ENCODE results near the gene MAPK11. TPM values are rescaled to one million over a fixed set of nuclear protein-coding genes. Genes with fewer than 3 reads are reported as not detected.

Gene MAPK11
- total and polyA plus RNA-seq, 10 of the 15 experiments (the other 5 are each of a cell fraction or from before 2014, with no cell fraction given), result 0.05 to 12.8 (median 3.7) TPM

GRCh38 chr22:50271519-50271970 is 1.4 kb upstream of the MAPK11 start:
- H3K4me3 ChIP-seq, result peak overlapping the region; percentile 76
- RAD21 ChIA-PET (ENCODE audit: unreplicated experiment), result interaction anchor here (1.0 to 1.3 kb wide), 2 partner anchors 52 to 69 kb away, joined by 3 to 5 read pairs; no protein-coding TSS in a partner anchor
- H3K9ac ChIP-seq (ENCODE audit: control insufficient read depth, insufficient read depth, low read length), result no peak overlapping the region
- no peaks in the 10 kb centered on the region for H3K27me3 ChIP-seq (replicated peaks in 1 of 2; ENCODE audit: control insufficient read depth in 2 of 2, insufficient read depth in 2 of 2, low read length in 1 of 2)
- no TSS peak for BruUV-seq (replicated peaks)
- CTCF ChIA-PET, result interaction anchor here (1.1 to 2.9 kb wide), 7 partner anchors 20 to 57 kb away, joined by 3 to 20 read pairs (median 5); partner anchors contain the start of gene HDAC10
- FAIRE-seq (no peak), ATAC-seq (peak; percentile 54), DNase-seq (ENCODE audit: low read depth, low spot score) (no peak)
- intact Hi-C loops (cut with micrococcal nuclease; ENCODE audit: unreplicated experiment), result no loop called here
- in situ Hi-C loops (cut with MboI), result no loop called here
- no peak overlapping the region for H2AFZ ChIP-seq (ENCODE audit: control insufficient read depth, low read depth, low read length)
- H3K36me3 ChIP-seq (ENCODE audit: control insufficient read depth in 2 of 2, insufficient read depth in 2 of 2, low read length in 1 of 2), result peaks cover 0 to 11% of the 10 kb centered on the region in 2 experiments; a peak in 2 of 4 replicates
- SMC1A ChIA-PET (ENCODE audit: uncharacterized antibody, unreplicated experiment), result interaction anchor here (0.9 to 2.0 kb wide), 2 partner anchors 31 to 52 kb away, joined by 3 to 4 read pairs; no protein-coding TSS in a partner anchor
- TF ChIP-seq CREM (IDR thresholded peaks at IDR 0.05; ENCODE audit: low read depth), result no peak
- no peak for TF ChIP-seq ZNF274 (IDR thresholded peaks at IDR 0.05; ENCODE audit: insufficient read depth, insufficient read length)
- TF ChIP-seq YY1 (IDR thresholded peaks at IDR 0.05; ENCODE audit: low read depth, low read length), result 0 out of 2 replicates have a peak, but pooled peaks have one; percentile 21
- TF ChIP-seq CTCF (IDR thresholded peaks at IDR 0.05 in 2 of 3, conservative IDR thresholded peaks at IDR 0.05 in 1 of 3; ENCODE audit: control insufficient read depth in 2 of 3, extremely low read depth in 1 of 3, insufficient read depth in 1 of 3, low read depth in 3 of 3, low read length in 3 of 3), result peak in 2 of 3 experiments; percentile 15 to 33; a peak in 2 of 6 replicates
- TF ChIP-seq CHD2 (IDR thresholded peaks at IDR 0.05; ENCODE audit: borderline replicate concordance, low read depth, low read length), result 0 out of 2 replicates have a peak, but pooled peaks have one; percentile 42
- TF ChIP-seq GATAD2B (conservative IDR thresholded peaks at IDR 0.05; ENCODE audit: low read depth), result peak; percentile 32; the same call in 1 of the 2 replicates
- 0 out of 2 replicates have a peak, but pooled peaks have one; percentile 21 for TF ChIP-seq LARP7 (IDR thresholded peaks at IDR 0.05)
- no peak for TF ChIP-seq EP300 (IDR thresholded peaks at IDR 0.05; ENCODE audit: borderline replicate concordance in 1 of 2, control insufficient read depth in 1 of 2, low read depth in 2 of 2, low read length in 2 of 2)
- 0 out of 2 replicates have a peak, but pooled peaks have one; percentile 23 for TF ChIP-seq DPF2 (IDR thresholded peaks at IDR 0.05)
- TF ChIP-seq SP1 (IDR thresholded peaks at IDR 0.05; ENCODE audit: low read depth, low read length), result peak; percentile 39
- WGBS (ENCODE audit: insufficient coverage, insufficient replicate concordance, low lambda C conversion rate, missing lambda C conversion rate), result 1% methylated on average over 23 of the region's 45 CpGs
- peaks cover 10% of the 10 kb centered on the region for H3K4me1 ChIP-seq (ENCODE audit: control insufficient read depth, insufficient read depth, low read length)
- H4K20me1 ChIP-seq (ENCODE audit: control insufficient read depth, insufficient read depth), result no peaks in the 10 kb centered on the region
- H3K4me2 ChIP-seq (ENCODE audit: control insufficient read depth, insufficient read depth), result peak overlapping the region; percentile 93
- H3K27ac ChIP-seq (ENCODE audit: control insufficient read depth, insufficient read depth), result no peak overlapping the region
- H3K9me3 ChIP-seq (replicated peaks; ENCODE audit: control insufficient read depth, insufficient read depth, low read length), result no peaks in the 10 kb centered on the region
- H3K79me2 ChIP-seq (ENCODE audit: control insufficient read depth, insufficient read depth, low read length), result no peaks in the 10 kb centered on the region
- POLR2A ChIA-PET, result interaction anchor here (0.6 to 2.1 kb wide), 5 partner anchors 9 to 31 kb away, joined by 3 to 7 read pairs (median 5); partner anchors contain the start of genes HDAC10 and TUBGCP6

Measured in GM12878 (cell line).